Activated CD4-positive, alpha-beta memory T cell treated with anti-CD3 and anti-CD28 coated beads for 36 hours (primary cell): ENCODE measurements around the gene RALA. TPM values are rescaled to one million over a fixed set of nuclear protein-coding genes. Genes with fewer than 3 reads are reported as not detected.
"Not testable (repeated sequence)": the region's sequence is repeated elsewhere in the genome, so short reads cannot be mapped to it uniquely, and the experiment has no call there.

Experiments
- CTCF ChIA-PET: fragments of 350-600 bp; sonication (Branson Sonifier 250); formaldehyde crosslinking; loops from one replicate; lab custom pipeline; 2021; ENCODE audit warnings: antibody characterized with exemption, inconsistent platforms; lab: Charles Lee
- POLR2A ChIA-PET: fragments of 350-600 bp; sonication (Branson Sonifier 250); formaldehyde crosslinking; loops from one replicate; lab custom pipeline; 2021; ENCODE audit warnings: antibody characterized with exemption; lab: Charles Lee
- DNase-seq: peaks from one replicate; pipeline ENCODE4 v3.0.0-alpha.2; 2020
- H3K27ac Mint-ChIP-seq: one replicate; pipeline ENCODE4 v1.8.0; 2021; ENCODE audit warnings: mixed read lengths
- H3K27me3 Mint-ChIP-seq: one replicate; pipeline ENCODE4 v1.8.0; 2021; ENCODE audit warnings: mixed read lengths
- H3K36me3 Mint-ChIP-seq: one replicate; pipeline ENCODE4 v1.8.0; 2021; ENCODE audit warnings: mixed read lengths
- H3K4me1 Mint-ChIP-seq: one replicate; pipeline ENCODE4 v1.8.0; 2021; ENCODE audit warnings: low read depth, mixed read lengths
- H3K4me3 Mint-ChIP-seq: one replicate; pipeline ENCODE4 v1.8.0; 2021; ENCODE audit warnings: mild to moderate bottlenecking, mixed read lengths
- H3K9me3 Mint-ChIP-seq: one replicate; pipeline ENCODE4 v1.8.0; 2021; ENCODE audit warnings: mixed read lengths
- intact Hi-C: fragments of 100-400 bp; cut with micrococcal nuclease; formaldehyde crosslinking; loops from one replicate; pipeline ENCODE4 v1.15.1; 2023
- total RNA-seq, 2 experiments: library from RNA; stranded (reverse); gene quantifications; one replicate each; pipeline ENCODE4 v1.2.3, GENCODE V29; 2021

The RALA gene
- total RNA-seq, 2 experiments from 2014 or later: 27.1 to 31.4 TPM

DNA sequence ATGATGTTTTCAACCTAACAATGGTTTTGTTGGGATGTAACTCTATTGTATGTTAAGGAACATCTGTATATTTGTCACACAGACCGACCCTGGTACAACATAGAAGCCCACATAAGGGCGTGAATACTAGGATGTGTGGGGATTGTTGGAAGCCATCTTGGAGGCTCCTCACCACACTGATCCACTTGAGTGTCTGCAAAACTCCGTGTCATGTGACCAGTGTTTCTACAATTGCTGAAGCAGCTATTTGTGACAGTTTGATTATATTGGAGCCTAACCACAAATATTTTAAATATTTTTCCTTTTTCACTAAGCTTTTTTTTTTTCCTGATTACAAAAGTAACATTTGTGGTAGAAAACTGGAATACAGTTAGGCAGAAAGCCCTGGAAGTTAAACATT, 27.9 kb downstream of the RALA start:
- peaks cover 24% of the 10 kb centered on the region for H3K36me3 Mint-ChIP-seq
- ChIA-PET CTCF (no interaction called here), POLR2A (interaction anchor here (0.6 kb wide), 1 partner anchor 84 kb away, joined by 3 read pairs; no protein-coding TSS in a partner anchor)
- peaks cover 5% of the 10 kb centered on the region for H3K9me3 Mint-ChIP-seq
- no peak overlapping the region for H3K27ac Mint-ChIP-seq
- H3K27me3 Mint-ChIP-seq: no peaks in the 10 kb centered on the region
- H3K4me1 Mint-ChIP-seq: peaks cover 24% of the 10 kb centered on the region
- H3K4me3 Mint-ChIP-seq: no peak overlapping the region
- DNase-seq: no peak
- intact Hi-C loops: no loop called here

GRCh38 chr7:39656415-39656814, 33.0 kb downstream of the RALA start:
- H3K9me3 Mint-ChIP-seq: peaks cover 15% of the 10 kb centered on the region
- H3K4me1 Mint-ChIP-seq: peaks cover 13% of the 10 kb centered on the region
- ChIA-PET CTCF (no interaction called here), POLR2A (no interaction called here)
- no peaks in the 10 kb centered on the region for H3K27me3 Mint-ChIP-seq
- H3K27ac Mint-ChIP-seq: no peak overlapping the region
- no peak overlapping the region for H3K4me3 Mint-ChIP-seq
- intact Hi-C loops: no loop called here
- no peak for DNase-seq
- H3K36me3 Mint-ChIP-seq: peaks cover 37% of the 10 kb centered on the region

DNA sequence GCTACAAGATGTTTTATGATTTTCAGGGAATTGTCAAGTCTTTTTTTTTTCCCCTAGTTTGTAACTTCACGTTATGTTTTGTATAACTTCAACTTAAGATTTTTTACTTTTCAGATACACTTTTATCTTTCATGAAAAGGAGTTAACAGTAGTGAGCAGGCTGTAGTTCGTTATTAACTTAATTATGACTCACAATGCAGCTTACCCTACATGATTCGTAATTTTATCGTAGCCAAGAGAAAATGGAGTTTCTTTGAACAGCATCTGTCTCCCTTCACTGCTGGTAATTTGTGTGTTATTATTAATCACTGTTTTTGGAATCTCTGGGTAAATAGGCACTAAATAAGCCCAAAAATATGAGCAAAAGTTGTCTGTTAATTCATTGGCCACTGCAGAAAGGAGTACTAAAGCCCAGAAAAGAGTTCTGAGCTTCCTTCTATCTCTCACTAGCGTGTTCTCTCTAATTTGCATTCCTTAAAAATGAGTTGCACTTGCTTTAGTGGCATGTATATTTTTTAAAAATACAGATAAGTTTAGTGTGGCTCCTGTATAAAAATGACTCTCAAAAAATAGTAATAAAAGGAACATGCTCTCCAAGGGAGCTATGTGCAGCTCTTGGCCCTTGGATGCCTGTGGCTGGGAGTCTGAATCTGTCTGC, 36.1 kb downstream of the RALA start:
- Mint-ChIP-seq H3K4me1 (peaks cover 25% of the 10 kb centered on the region), H3K4me3 (no peak overlapping the region), H3K27me3 (no peaks in the 10 kb centered on the region), H3K27ac (no peak overlapping the region), H3K9me3 (peaks cover 27% of the 10 kb centered on the region), H3K36me3 (peaks cover 47% of the 10 kb centered on the region)
- no peak for DNase-seq
- intact Hi-C loops: no loop called here
- ChIA-PET POLR2A (no interaction called here), CTCF (interaction anchor here (1.0 kb wide), 1 partner anchor 73 kb away, joined by 3 read pairs; no protein-coding TSS in a partner anchor)

DNA sequence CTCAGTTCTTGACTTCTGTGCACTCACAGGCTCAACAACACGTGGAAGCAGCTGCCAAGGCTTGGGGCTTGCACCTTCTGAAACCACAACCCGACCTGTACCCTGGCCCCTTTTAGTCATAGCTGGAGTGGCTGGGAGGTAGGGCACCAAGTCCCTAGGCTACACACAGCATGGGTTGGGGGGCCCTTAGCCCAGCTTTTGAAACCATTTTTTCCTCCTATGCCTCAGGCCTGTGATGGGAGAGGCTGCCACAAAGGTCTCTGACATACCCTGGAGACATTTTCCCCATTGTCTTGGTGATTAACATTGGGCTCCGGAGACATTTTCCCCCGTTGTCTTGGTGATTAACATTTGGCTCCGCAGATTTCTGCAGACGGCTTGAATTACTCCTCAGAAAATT, 38.6 kb downstream of the RALA start:
- H3K4me1 Mint-ChIP-seq: peaks cover 28% of the 10 kb centered on the region
- no peak overlapping the region for H3K4me3 Mint-ChIP-seq
- peaks cover 36% of the 10 kb centered on the region for H3K36me3 Mint-ChIP-seq
- H3K27me3 Mint-ChIP-seq: no peaks in the 10 kb centered on the region
- intact Hi-C loops: no loop called here
- DNase-seq: no peak
- peaks cover 23% of the 10 kb centered on the region for H3K9me3 Mint-ChIP-seq
- CTCF ChIA-PET: no interaction called here
- H3K27ac Mint-ChIP-seq: no peak overlapping the region
- POLR2A ChIA-PET: no interaction called here

- DNase-seq: no peak
- H3K4me3 Mint-ChIP-seq: no peak overlapping the region
- no peaks in the 10 kb centered on the region for H3K27me3 Mint-ChIP-seq
- H3K4me1 Mint-ChIP-seq: peaks cover 29% of the 10 kb centered on the region
- ChIA-PET CTCF (no interaction called here), POLR2A (no interaction called here)
- intact Hi-C loops: no loop called here
- H3K36me3 Mint-ChIP-seq: peaks cover 27% of the 10 kb centered on the region
- H3K27ac Mint-ChIP-seq: no peak overlapping the region
- peaks cover 23% of the 10 kb centered on the region for H3K9me3 Mint-ChIP-seq
Observed at GRCh38 chr7:39663263-39663662, 39.9 kb downstream of the RALA start.

DNA sequence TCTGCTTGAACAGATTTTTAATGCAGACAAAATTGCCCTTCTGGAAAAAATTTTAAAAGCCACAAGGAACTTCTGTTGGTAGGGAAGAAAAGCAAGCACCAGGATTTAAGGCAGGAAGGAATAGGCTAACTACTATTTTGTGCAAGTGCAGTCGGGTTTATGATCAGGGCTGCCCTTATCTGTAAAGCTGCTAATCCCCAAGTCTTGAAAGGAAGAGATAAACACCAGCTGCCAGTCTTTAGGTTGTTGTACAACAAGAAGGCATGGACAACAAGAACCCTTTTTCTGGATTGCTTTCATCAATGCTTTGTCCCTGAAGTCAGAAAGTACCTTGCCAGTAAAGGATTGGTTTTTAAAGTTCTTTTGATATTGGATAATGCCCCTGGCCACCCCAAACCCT, 40.7 kb downstream of the RALA start:
- peaks cover 27% of the 10 kb centered on the region for H3K36me3 Mint-ChIP-seq
- intact Hi-C loops: no loop called here
- no peak for DNase-seq
- ChIA-PET POLR2A (no interaction called here), CTCF (no interaction called here)
- no peak overlapping the region for H3K4me3 Mint-ChIP-seq
- H3K4me1 Mint-ChIP-seq: peaks cover 29% of the 10 kb centered on the region
- no peaks in the 10 kb centered on the region for H3K27me3 Mint-ChIP-seq
- H3K9me3 Mint-ChIP-seq: peaks cover 23% of the 10 kb centered on the region
- no peak overlapping the region for H3K27ac Mint-ChIP-seq

- POLR2A ChIA-PET: no interaction called here
- intact Hi-C loops: no loop called here
- Mint-ChIP-seq H3K4me3 (no peak overlapping the region), H3K36me3 (peaks cover 27% of the 10 kb centered on the region), H3K27me3 (no peaks in the 10 kb centered on the region), H3K9me3 (peaks cover 23% of the 10 kb centered on the region), H3K4me1 (peaks cover 31% of the 10 kb centered on the region), H3K27ac (no peak overlapping the region)
- DNase-seq: no peak
- CTCF ChIA-PET: no interaction called here
Observed at GRCh38 chr7:39664585-39664984, 41.2 kb downstream of the RALA start.

DNA sequence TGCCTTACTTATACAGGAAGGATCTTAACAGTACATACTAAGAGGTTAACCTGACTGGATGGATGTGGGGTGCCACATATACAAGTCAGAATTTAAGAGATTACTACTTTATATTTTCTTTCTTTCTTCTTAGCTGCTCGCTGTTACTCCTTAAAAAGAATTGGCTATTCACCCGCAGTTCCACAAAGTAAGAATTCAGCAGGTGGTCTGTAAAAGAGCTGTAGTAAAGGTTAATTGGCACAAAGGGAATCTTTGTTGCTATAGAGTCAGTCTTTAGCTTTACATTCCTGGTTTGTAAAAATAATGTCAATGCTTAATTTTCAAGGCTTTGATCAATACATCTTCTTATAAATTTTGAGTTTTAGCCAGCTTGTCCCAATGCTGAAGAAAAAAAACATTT, 43.2 kb downstream of the RALA start:
- intact Hi-C loops: no loop called here
- H3K9me3 Mint-ChIP-seq: peaks cover 12% of the 10 kb centered on the region
- H3K36me3 Mint-ChIP-seq: peaks cover 15% of the 10 kb centered on the region
- peaks cover 27% of the 10 kb centered on the region for H3K4me1 Mint-ChIP-seq
- ChIA-PET CTCF (no interaction called here), POLR2A (no interaction called here)
- no peak for DNase-seq
- no peaks in the 10 kb centered on the region for H3K27me3 Mint-ChIP-seq
- no peak overlapping the region for H3K4me3 Mint-ChIP-seq
- no peak overlapping the region for H3K27ac Mint-ChIP-seq

DNA sequence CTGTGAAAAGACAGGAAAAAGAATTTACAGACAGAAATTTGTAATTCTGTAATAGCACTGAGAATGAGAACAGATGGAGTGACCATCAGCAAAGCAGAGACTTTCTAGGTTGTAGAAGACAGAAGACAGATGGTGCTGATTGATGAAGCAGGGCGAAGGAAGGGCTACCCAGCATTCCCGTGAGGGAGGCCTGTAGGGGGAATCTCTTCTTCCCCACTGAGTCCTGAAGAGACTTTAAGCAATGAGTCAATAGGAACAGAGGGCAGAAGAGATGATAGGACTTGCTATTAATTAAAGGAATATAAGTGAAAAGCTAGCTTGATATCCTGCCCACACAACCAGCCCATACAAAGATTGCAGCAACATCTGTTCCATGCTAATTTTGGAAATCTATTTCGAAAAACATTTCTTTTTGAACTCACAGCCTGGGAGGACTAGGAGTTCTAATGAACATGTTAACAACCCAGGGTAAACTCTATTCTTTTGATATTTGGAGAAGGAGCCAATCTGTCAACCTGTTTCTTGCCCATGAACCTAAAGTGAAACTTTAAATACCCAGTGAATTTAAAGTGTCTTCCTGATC, 44.1 kb downstream of the RALA start:
- Mint-ChIP-seq H3K4me1 (peaks cover 25% of the 10 kb centered on the region), H3K27me3 (no peaks in the 10 kb centered on the region), H3K36me3 (peaks cover 6% of the 10 kb centered on the region), H3K4me3 (no peak overlapping the region), H3K27ac (no peak overlapping the region), H3K9me3 (peaks cover 6% of the 10 kb centered on the region)
- POLR2A ChIA-PET: no interaction called here
- CTCF ChIA-PET: no interaction called here
- intact Hi-C loops: no loop called here
- DNase-seq: no peak

DNA sequence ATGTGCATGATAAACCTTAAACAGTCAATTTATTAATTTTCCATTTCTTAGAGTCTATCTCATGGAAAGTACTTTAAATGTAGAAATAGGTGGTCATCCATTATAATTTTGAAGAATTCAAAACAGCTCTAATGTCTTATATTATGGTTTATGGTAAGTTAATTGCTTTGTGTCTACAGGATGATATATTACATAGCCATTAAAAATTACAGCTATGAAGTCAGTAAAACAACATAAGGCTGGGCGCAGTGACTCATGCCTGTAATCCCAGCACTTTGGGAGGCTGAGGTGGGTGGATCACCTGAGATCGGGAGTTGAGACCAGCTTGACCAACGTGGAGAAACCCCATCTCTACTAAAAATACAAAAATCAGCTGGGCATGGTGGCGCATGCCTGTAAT, 44.9 kb downstream of the RALA start:
- CTCF ChIA-PET, H3K4me3 Mint-ChIP-seq, H3K27me3 Mint-ChIP-seq, H3K36me3 Mint-ChIP-seq, DNase-seq, POLR2A ChIA-PET, intact Hi-C loops, H3K27ac Mint-ChIP-seq, H3K9me3 Mint-ChIP-seq: not testable (repeated sequence)
- H3K4me1 Mint-ChIP-seq: peaks cover 20% of the 10 kb centered on the region

DNA sequence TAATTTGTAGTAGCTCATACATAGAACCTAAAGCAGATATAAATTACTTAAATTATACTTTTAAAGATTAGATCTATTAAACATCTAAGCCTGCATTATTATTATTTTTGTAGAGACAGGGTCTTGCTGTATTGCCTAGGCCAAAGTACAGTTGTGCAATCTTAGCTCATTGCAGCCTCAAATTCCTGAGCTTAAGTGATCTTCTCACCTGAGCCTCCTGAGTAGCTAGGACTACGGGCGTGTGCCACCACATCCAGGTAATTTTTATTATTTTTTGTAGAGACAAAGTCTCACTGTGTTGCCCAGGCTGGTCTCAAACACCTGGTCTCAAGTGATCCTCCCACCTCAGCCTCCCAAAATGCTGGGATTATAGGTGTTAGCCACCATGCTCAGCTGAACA, 46.7 kb downstream of the RALA start:
- intact Hi-C loops: no loop called here
- ChIA-PET CTCF (interaction anchor here (0.7 to 1.4 kb wide), 3 partner anchors 9 to 218 kb away, joined by 3 read pairs; no protein-coding TSS in a partner anchor), POLR2A (no interaction called here)
- DNase-seq: no peak
- Mint-ChIP-seq H3K4me3 (no peak overlapping the region), H3K27me3 (no peaks in the 10 kb centered on the region), H3K36me3 (peaks cover 1% of the 10 kb centered on the region), H3K27ac (no peak overlapping the region), H3K4me1 (peaks cover 11% of the 10 kb centered on the region), H3K9me3 (no peaks in the 10 kb centered on the region)

DNA sequence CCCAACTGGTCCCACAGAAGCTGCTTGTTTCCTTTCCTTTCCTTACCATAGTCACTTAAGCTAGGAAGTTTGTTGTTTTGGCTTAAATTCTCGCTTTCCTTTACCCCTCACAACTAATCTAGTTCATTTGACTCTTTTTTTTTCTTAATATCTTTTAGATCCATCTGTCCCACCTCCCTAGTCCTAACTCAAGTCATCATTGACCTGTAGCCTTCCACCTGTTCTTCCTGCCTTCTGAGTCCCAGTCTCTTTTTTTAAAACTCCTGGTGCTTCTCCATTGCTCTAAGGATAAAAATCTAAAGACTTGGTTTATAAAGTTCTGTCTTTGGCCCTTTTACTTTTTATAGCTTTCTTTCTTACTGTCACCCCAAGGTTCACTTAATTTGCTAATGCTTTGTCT, 47.6 kb downstream of the RALA start:
- intact Hi-C loops: no loop called here
- no peaks in the 10 kb centered on the region for H3K27me3 Mint-ChIP-seq
- H3K36me3 Mint-ChIP-seq: peaks cover 7% of the 10 kb centered on the region
- H3K9me3 Mint-ChIP-seq: peaks cover 2% of the 10 kb centered on the region
- CTCF ChIA-PET: interaction anchor here (1.4 kb wide), 1 partner anchor 90 kb away, joined by 3 read pairs; no protein-coding TSS in a partner anchor
- no peak overlapping the region for H3K4me3 Mint-ChIP-seq
- H3K27ac Mint-ChIP-seq: no peak overlapping the region
- DNase-seq: no peak
- POLR2A ChIA-PET: no interaction called here
- H3K4me1 Mint-ChIP-seq: peaks cover 10% of the 10 kb centered on the region

DNA sequence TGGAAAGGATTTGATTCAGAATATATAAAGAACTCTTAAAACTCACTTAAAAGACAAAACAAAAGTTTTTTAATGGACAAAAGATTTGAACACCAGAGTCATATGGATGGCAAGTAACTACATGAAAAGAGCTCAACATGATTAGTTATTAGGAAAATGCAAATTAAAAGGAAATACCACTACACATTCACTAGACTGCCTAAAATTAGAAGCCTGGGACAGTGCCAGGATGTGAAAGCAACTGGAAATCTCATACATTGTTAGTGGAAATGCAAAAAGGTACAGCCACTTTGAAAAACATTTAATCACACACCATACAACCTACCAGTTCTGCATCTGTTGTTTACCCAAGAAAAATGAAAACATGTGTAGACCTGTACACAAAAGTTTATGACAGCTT, 48.8 kb downstream of the RALA start:
- H3K36me3 Mint-ChIP-seq: peaks cover 12% of the 10 kb centered on the region
- peaks cover 8% of the 10 kb centered on the region for H3K9me3 Mint-ChIP-seq
- H3K27me3 Mint-ChIP-seq: no peaks in the 10 kb centered on the region
- CTCF ChIA-PET: no interaction called here
- peaks cover 10% of the 10 kb centered on the region for H3K4me1 Mint-ChIP-seq
- no peak overlapping the region for H3K4me3 Mint-ChIP-seq
- POLR2A ChIA-PET: no interaction called here
- no peak overlapping the region for H3K27ac Mint-ChIP-seq
- intact Hi-C loops: no loop called here
- no peak for DNase-seq
